ENCODE results near the gene ENO4.

Gene ENO4

GRCh38 chr10:116875897-116876296, 26.6 kb downstream of the ENO4 start:
- no peak overlapping the region for H3K4me3 ChIP-seq (replicated peaks in 1 of 2; ENCODE audit: low read depth in 2 of 2, low read length in 2 of 2)
- DNase-seq (ENCODE audit: low read depth in 2 of 2): no peak
- TF ChIP-seq CTCF (IDR thresholded peaks at IDR 0.05; ENCODE audit: low read depth, low read length): no peak

GRCh38 chr10:116877391-116877790, 28.1 kb downstream of the ENO4 start:
- no peak for DNase-seq (ENCODE audit: low read depth in 2 of 2)
- no peak for TF ChIP-seq CTCF (IDR thresholded peaks at IDR 0.05; ENCODE audit: low read depth, low read length)
- no peak overlapping the region for H3K4me3 ChIP-seq (replicated peaks in 1 of 2; ENCODE audit: low read depth in 2 of 2, low read length in 2 of 2)

GRCh38 chr10:116878123-116878522, 28.8 kb downstream of the ENO4 start:
- TF ChIP-seq CTCF (IDR thresholded peaks at IDR 0.05; ENCODE audit: low read depth, low read length): no peak
- no peak for DNase-seq (ENCODE audit: low read depth in 2 of 2)
- H3K4me3 ChIP-seq (replicated peaks in 1 of 2; ENCODE audit: low read depth in 2 of 2, low read length in 2 of 2): no peak overlapping the region

GRCh38 chr10:116879817-116880216, 30.5 kb downstream of the ENO4 start:
- no peak for TF ChIP-seq CTCF (IDR thresholded peaks at IDR 0.05; ENCODE audit: low read depth, low read length)
- DNase-seq (ENCODE audit: low read depth in 2 of 2): no peak
- no peak overlapping the region for H3K4me3 ChIP-seq (replicated peaks in 1 of 2; ENCODE audit: low read depth in 2 of 2, low read length in 2 of 2)

GRCh38 chr10:116880716-116881482, 31.6 kb downstream of the ENO4 start:
- no peak for TF ChIP-seq CTCF (IDR thresholded peaks at IDR 0.05; ENCODE audit: low read depth, low read length)
- peak in 1 of 2 donors; percentile 5 for DNase-seq (ENCODE audit: low read depth in 2 of 2)
- no peak overlapping the region for H3K4me3 ChIP-seq (replicated peaks in 1 of 2; ENCODE audit: low read depth in 2 of 2, low read length in 2 of 2)

- no peak overlapping the region for H3K4me3 ChIP-seq (replicated peaks in 1 of 2; ENCODE audit: low read depth in 2 of 2, low read length in 2 of 2)
- no peak for TF ChIP-seq CTCF (IDR thresholded peaks at IDR 0.05; ENCODE audit: low read depth, low read length)
- no peak for DNase-seq (ENCODE audit: low read depth in 2 of 2)
These were observed 33.3 kb downstream of the ENO4 start for GRCh38 chr10:116882639-116883038.

GRCh38 chr10:116886772-116887171, 37.5 kb downstream of the ENO4 start:
- TF ChIP-seq CTCF (IDR thresholded peaks at IDR 0.05; ENCODE audit: low read depth, low read length): no peak
- H3K4me3 ChIP-seq (replicated peaks in 1 of 2; ENCODE audit: low read depth in 2 of 2, low read length in 2 of 2): no peak overlapping the region
- DNase-seq (ENCODE audit: low read depth in 2 of 2): no peak

Measured in cardiac fibroblast (primary cell).